Colon (tissue), 2 donors: ENCODE results near the gene UBIAD1.
"Not testable (repeated sequence)": the region's sequence is repeated elsewhere in the genome, so short reads cannot be mapped to it uniquely, and the experiment has no call there.

Source experiments
- FAIRE-seq: peaks from 2 replicates; lab custom pipeline; 2012; peaks lifted over from hg19 to GRCh38; lab: Jason Lieb, UNC
- donor health status: control.
- donor health status: control.

Gene UBIAD1

DNA sequence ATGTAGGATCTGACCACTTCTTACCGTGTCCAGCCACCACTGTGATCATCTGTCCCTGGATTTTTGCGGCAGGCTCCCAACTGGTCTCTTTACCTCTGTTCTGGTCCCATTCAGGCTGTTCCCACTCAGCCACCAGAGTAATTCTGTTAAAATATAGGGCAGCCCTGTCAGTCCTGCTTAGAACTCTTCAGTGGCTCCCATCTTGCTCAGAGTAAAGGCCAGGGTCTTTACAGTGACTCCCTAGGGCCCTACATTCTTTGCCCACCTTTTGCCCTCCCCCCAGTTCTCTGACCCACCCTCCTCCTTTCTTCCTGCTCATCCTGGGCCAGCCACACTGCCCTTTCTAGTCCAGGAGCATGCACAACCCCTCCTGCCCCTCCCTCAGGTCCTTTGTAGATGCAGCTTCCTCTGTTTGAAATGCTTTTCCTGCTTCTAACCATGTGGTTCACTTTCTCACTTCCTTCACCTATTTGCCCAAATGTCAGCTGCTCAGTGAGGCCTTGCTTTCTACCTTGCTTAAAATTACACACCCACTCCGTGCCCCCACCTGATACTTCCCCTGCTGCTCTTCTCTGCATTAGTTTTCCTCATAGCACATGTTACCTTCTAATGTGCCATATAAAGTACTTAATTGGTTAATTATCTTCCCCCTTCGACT is 7.8 kb downstream of the UBIAD1 start:
- no peak for FAIRE-seq

DNA sequence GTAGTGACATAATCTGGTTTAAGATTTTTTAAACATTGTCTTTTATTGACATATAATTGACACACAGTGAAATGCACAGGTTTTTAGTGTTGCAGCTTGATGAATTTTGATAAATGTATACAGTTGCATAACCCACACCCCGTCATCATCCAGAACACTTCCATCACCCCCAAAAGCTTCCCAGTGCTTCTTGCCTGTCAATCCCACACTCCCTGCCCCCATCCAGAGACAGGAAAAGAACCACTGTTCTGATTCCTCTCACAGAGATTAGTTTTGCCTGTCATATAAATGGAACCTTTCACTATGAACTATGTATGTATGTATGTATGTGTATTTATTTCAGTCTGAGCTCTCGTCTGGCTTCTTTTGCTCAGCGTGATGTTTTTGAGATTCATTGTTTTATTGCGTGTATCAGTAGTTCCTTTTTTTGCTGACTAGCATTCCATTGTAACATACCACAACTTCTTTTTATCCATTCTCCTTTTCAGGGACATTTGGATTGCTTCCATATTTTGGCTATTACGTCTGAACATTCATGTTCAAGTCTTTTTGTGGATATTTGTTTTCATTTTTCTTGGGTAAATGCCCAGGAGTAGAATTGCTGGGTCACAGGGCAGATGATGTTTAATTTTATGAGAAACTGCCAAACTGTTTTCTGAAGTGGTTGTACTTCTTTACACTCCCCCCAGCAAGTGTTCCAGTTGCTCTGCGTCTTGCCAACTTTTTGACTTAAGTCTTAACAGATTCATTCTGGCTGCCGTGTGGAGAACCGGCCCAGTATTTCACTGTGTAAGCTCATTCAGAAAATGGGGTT is 8.7 kb downstream of the UBIAD1 start:
- FAIRE-seq: no peak

DNA sequence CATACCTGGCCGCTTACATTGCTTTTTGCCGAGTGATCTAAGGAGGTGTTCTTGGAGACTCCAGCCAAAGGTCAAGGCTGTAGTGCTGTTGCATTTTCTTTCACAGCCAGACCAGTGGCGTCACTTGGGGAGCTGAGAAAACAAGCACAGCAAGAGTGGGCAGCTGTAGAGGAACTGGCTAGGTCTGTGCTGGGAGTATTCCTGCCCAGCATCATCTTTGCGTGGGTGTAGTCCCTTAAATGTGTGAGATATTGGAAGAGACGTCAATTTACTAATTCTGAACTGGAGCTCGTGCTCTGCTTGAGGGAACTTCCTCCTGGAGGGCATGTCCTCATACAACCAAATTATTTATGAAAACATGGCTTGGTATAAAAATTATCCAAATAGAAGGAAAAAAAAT is 10.2 kb downstream of the UBIAD1 start:
- FAIRE-seq: no peak

DNA sequence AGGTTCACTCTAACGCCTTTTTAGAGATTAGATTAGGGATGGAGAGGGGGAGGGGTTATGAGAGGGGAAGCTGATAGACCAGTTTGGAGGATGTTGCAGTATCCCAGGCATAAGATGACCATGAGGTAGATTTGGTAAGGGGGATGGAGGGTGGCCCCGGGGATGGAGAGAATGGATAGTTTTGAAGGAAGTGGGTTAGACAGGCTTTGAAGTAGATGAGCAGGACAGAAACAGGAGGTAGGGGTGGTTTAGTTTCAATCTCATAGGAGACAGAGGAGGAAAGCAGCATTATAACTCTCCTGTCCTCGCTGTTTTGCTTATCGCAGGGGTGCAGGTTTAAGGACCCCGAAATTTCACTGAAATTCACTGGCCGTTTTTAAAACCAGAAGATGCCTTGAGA is 11.8 kb downstream of the UBIAD1 start:
- no peak for FAIRE-seq

DNA sequence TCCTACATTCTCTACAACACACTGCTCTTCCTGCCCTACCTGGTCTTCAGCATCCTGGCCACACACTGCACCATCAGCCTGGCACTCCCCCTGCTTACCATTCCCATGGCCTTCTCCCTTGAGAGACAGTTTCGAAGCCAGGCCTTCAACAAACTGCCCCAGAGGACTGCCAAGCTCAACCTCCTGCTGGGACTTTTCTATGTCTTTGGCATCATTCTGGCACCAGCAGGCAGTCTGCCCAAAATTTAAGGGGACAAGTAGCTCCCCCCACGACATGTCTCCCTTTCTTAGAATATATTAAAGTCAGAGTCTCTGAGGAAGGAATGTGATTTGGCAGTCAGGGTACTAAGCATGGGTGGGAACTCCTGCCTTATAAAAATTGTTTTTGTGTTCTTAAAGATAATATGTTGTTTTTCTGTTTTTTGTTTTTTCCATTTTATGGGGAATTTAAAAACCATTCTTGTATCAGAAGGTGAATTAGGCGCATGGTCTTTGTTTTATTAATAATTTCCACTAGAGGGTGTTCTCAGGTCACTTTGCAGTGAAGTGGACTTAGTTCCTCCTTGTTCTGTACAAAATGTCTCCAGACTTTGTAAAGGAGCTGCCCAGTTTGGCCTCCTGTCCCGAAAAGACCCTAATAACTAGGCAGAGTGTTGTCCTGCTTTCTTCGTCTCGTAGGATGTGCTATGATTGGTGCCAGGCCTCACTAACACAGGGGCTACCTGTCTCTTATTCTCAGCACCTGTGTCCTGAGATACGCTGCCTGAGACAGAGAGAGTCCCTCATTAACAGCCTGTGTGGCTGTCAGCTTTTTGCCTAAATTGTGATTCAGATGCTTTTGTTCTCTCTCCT is 13.1 kb downstream of the UBIAD1 start:
- no peak for FAIRE-seq

DNA sequence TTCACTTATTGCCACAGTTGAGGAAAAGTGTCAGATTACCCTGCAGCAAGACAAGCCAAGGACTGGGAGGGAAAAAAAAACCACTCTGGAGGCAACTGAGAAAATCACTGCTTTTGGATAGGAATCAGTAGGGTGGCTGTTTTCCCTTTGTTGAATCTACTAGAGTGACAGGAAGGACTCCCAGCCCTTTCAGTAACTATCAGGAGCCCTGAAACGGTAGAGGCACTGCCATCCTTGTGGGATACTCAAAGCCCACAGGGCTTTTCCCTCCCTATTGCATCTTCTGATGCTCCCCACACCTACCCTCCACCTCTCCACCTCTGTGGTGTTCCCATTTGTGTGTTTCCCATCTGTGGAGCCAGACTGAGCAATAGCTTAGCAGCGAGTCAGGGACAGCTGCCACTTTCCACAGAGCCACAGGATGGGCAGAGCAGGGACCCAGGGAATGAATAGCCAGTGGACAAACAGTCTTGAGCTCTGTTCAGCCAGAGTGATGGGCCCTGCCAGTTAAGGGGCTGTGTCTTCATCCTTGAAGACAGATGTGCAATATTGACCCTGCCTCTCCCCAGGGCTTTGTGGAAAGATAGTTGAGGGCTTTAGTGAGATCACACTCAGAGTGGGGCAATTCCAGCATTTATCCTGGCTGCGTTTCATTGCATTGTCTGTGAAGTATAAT is 13.9 kb downstream of the UBIAD1 start:
- FAIRE-seq: no peak

DNA sequence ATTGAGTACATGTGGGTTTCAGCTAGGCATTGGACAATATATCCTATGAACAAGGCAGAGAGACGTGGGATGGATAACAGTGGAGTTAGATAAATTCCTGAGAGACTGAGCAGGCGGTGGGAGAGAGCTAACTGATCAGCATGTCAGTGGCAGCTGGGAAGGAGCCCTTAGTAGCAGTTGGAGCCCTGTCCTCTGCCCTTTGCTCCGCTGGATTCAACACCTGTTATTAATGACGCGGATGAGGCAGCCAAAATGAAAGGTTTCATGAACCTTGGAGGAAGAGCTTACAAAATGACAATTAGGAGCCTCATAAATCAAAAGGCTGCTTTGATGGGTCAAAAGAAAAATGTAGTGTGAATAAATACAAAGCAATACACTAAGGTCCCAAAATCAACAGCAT is 16.1 kb downstream of the UBIAD1 start:
- no peak for FAIRE-seq

DNA sequence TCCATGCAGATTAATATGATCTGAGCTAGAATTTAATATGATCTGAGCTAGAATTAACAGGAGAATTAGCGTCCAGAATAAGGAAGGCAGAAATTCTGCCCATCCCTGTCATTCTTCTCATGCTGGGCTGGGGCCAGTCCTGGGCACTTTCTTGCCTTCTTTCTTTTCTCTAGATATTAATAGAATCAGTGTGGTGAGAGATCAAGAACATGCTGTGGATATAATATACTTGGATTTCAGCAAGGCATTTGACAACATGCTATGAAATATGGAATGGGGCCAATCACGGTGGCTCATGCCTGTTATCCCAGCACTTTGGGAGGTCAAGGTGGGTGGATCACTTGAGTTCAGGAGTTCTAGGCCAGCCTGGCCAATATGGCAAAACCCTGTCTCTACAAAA is 18.1 kb downstream of the UBIAD1 start:
- no peak for FAIRE-seq

DNA sequence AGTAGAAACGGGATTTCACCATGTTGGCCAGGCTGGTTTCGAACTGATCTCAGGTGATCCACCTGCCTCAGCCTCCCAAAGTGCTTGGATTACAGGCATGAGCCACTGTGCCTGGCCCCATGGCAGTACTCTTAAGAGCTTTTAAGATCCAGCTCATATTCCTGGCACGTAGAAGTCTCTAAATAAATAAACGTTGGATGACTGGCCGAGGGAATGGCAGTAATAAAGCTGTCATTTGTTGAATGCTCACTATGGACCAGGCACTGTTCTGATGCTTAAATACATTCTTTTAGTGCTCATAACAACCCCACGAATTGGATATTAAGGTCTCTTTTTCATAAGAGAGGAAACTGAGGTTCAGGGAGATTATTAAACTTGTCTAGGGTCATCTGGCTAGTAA is 20.9 kb downstream of the UBIAD1 start:
- FAIRE-seq: no peak

DNA sequence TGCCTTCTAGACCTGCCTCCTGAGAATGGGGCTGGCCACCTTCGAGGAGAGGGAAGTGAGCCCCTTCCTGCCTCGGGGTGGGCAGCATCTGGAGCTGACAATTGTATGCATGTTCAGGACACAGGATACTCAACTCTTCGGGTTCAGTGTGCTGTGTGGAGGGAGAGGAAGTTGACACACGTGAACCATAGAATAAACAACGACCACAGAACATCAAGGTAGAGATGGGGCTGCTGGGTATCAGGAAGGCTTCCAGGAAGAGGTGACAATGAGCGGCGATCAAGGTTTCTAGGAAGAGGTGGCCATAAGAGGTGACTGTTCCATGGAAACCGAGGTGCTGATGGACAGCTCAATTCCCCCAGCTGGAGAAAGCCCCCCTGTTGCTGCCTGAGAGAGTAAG is 22.0 kb downstream of the UBIAD1 start:
- no peak for FAIRE-seq

DNA sequence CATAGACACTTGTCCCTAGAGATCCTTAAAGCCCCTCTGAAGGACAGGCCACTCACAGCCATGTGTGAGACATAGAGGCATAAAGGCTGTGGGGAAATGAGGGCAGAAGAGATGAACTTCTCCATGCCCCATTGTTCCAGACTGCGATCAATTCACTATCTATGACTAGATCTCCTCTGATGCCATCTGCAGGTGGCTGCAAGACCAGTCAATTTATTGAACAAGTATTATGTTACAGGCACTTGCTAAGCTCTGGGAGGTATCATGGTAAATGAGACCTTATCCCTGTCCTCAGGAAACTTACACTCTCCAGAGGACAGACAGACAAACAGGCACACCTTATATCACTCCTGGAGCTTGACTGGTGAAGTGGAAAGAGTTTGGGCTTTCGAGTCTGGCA is 22.9 kb downstream of the UBIAD1 start:
- FAIRE-seq: no peak

DNA sequence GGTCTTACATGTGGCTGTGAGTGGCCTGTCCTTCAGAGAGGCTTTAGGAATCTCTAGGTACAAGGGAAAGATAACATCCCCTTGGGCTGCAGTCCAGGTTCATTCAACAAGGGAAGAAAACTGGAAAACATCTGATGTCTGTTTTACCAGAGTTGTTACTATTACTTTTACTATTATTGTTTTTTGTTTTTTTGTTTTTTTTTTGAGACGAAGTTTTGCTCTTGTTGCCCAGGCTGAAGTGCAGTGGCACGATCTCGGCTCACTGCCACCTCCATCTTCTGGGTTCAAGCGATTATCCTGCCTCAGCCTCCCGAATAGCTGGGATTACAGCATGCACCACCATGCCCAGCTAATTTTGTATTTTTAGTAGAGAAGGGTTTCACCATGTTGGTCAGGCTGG is 24.8 kb downstream of the UBIAD1 start:
- FAIRE-seq: not testable (repeated sequence)

DNA sequence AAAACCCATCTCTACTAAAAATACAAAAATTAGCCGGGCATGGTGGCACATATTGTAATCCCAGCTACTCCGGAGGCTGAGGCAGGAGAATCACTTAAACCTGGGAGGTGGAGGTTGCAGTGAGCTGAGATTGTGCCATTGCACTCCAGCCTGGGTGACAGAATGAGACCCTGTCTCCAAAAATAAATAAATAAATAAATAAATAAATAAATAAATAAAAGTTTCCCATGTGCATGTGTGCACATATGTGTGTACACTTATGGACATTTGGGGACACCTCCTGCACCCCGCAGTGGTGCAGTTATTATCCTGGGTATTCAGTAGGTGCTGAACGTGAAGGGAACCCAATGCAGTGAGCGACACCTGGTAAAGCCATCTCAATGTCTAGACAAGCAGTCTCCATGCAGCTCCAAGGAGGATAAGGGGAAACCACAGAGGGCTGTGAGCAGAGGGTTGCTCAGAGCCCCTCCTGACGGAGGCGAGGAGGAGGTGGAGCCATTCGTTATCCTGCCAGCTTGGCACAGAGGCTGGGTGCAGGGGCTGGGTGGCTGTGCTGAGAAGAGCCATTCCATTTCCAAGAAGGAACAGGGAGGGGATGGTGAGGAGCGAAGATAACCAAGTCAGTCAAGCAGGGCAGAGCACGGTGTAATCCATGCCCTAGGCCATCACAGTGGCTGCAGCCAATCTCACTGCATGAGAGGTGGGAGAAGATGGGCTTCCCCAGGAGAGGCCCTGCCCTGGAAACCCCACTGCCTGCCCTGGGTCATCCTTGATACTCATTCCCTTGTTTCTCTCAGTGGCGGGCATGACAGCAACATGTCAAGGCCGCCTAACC is 25.6 kb downstream of the UBIAD1 start:
- FAIRE-seq: no peak

DNA sequence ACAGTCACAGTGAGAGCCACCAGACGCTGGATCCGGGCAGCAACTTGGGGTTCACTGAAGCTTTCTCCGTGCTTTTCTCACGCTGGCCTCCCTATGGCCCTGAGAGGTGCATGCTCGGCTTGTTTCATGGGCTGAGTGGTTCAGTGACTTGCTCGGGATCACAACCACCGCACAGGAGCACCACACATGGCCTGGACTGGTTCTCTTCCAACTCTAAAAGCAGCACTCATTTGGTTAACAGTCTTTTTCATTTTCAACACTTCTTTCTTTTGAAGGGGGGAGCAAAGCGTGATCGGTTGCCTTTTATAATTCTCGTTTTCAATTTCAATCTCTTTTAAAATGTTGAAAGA is 26.2 kb downstream of the UBIAD1 start:
- no peak for FAIRE-seq

DNA sequence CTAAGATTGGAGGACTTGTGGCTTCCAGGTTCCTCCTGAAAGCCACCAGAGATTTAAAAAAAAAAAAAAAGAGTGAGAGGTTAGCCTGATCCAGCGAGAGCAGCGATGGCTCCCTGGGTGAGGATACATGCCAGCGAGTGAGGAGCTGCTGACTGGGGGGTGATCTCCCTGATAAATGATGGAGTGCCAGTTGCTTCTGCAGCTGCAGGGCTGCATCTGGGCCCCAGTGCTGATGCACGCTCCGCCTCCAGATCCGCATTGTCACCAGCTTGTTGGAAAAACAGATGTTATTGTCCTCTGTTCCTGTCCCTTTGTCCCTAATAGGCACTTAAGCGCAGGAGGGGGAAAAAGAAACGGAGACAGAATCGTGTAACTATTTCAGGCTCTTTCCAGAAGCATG is 28.6 kb downstream of the UBIAD1 start:
- no peak for FAIRE-seq

DNA sequence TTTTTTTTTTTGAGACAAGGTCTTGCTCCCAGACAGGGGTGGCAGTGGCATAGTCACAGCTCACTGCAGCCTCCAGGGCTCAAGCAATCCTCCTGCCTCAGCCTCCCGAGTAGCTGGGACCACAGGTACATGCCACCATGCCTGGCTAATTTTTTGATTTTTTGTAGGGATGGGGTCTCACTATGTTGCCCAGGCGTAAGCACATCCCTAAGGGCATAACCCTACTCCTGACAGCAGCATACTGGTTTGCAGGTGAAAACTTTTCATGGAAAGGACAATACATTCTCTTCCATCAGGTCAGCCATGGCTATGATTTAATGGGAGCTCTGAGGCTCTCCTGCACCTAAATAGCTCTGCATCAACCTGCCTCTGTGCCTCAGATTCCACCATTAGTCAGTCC is 29.4 kb downstream of the UBIAD1 start:
- no peak for FAIRE-seq

DNA sequence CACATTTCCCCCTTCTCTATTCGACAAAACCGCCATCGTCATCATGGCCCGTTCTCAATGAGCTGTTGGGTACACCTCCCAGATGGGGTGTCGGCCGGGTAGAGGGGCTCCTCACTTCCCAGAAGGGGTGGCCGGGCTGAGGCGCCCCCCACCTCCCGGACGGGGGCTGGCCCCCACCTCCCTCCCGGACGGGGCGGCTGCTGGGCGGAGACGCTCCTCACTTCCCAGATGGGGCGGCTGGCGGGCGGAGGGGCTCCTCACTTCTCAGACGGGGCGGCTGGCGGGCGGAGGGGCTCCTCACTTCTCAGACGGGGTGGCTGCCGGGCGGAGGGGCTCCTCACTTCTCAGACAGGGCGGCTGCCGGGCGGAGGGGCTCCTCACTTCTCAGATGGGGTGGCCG is 32.5 kb downstream of the UBIAD1 start:
- FAIRE-seq: not testable (repeated sequence)

DNA sequence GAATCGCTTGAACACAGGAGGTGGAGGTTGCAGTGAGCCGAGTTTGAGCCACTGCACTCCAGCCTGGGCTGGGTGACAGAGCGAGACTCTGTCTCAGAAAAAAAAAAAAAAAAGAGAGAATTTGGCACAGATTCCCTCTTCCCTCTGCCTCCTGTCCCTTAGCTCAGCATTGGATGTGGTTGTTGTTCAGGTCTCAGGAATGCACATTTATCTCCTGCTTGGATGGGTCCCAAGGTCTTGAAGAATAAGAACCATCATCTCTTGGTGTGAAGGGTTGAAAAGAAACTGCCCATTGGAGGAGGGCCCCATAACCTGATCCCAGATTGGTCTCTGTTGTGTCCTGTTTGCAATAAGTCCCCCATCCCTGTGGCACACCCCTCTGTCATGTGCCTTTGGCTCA is 34.9 kb downstream of the UBIAD1 start:
- FAIRE-seq: no peak

DNA sequence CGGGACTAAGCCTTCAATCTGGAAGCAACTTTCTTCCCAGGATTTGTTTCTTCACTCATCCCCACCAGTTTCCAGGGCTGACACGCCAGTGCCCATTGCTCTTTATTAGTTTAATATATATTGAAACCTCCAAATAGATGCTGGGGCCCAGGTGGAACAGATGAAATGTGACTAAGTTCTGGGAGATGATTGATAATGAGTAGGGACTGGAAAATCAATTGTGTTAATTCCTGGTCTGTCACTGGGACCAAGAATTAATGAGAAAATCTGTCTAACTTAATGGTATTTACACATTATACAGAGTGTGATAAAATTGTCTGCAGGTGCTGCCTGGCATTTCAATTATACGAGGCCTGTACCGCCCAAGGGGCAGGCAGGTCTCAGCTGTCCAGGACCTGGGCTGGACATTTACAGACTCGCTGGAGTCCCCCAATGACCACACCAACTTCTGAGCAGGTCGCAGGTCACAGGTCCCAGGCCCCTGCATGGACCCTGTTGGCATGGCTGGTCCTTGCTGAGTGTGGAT is 35.8 kb downstream of the UBIAD1 start:
- FAIRE-seq: no peak

DNA sequence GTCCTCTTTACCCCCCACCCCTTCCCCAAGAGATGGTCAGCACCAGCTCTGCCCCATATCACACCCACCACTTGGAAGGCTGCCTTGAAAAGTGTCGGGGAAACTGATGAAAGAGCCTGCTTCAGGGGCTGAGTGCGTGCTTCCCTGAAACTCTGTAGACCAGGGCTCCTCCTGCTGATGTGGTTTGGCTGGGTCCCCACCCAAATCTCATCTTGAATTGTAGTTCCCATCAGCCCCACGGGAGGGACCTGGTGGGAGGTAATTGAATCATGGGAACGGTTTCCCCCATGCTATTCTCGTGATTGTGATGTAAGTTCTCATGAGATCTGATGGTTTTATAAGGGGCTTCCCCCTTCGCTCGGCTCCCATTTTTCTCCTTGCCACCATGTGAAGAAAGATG is 36.4 kb downstream of the UBIAD1 start:
- FAIRE-seq: no peak
